Measurements from ENCODE around the gene GSTM1.

The GSTM1 gene

DNA sequence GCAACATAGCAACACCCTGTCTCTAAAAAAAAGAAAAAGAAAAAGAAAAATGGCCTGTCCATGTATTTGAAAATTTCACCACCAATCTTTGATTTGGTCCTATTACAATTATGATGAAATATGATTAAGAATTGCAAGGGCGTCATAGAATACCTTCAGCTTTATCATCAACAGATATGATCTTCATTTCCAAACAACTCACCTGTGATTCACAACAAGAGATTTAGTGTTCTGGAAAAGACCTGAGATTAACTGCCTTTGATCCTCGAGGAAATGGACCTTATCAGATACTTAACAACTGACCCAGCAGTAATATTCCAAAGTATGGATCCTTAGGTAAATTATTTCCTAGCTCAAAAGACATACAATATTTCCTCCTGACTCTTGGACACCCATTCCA is 35.2 kb upstream of the GSTM1 start:
- TF ChIP-seq POLR2A (IDR thresholded peaks at IDR 0.05; ENCODE audit: extremely low read depth, insufficient read length) (no peak), MYC (IDR thresholded peaks at IDR 0.05; ENCODE audit: low read depth, low read length) (no peak)
- TF ChIP-seq, protein P1, sequence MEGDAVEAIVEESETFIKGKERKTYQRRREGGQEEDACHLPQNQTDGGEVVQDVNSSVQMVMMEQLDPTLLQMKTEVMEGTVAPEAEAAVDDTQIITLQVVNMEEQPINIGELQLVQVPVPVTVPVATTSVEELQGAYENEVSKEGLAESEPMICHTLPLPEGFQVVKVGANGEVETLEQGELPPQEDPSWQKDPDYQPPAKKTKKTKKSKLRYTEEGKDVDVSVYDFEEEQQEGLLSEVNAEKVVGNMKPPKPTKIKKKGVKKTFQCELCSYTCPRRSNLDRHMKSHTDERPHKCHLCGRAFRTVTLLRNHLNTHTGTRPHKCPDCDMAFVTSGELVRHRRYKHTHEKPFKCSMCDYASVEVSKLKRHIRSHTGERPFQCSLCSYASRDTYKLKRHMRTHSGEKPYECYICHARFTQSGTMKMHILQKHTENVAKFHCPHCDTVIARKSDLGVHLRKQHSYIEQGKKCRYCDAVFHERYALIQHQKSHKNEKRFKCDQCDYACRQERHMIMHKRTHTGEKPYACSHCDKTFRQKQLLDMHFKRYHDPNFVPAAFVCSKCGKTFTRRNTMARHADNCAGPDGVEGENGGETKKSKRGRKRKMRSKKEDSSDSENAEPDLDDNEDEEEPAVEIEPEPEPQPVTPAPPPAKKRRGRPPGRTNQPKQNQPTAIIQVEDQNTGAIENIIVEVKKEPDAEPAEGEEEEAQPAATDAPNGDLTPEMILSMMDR (IDR thresholded peaks at IDR 0.05; ENCODE audit: low read depth, low read length) = no peak
- no peak overlapping the region for H3K4me3 ChIP-seq (ENCODE audit: low read depth, low read length)

DNA sequence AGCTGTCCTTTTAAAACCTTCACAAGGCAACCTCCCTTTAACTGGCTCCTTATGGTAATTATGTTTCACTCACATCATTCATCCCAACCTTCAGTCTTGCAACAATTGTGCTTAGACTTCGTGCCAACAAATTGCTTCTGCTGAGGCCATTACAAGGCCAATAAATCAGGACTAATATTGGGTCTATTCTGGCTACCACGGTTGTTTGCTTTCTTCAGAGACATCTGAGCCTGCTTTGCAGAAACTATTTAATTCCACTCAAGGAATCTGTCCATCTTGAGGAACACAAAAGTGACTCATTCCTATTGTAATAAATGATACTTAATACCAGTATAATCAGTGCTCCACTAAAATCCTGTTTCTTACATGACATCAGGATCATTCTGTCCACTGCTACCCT is 34.3 kb upstream of the GSTM1 start:
- no peak for DNase-seq (ENCODE audit: low read depth)
- no peak overlapping the region for H3K4me3 ChIP-seq (ENCODE audit: low read depth, low read length)
- TF ChIP-seq POLR2A (IDR thresholded peaks at IDR 0.05; ENCODE audit: extremely low read depth, insufficient read length) (no peak), MYC (IDR thresholded peaks at IDR 0.05; ENCODE audit: low read depth, low read length) (no peak)
- TF ChIP-seq, protein P2, sequence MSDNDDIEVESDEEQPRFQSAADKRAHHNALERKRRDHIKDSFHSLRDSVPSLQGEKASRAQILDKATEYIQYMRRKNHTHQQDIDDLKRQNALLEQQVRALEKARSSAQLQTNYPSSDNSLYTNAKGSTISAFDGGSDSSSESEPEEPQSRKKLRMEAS (IDR thresholded peaks at IDR 0.05; ENCODE audit: low read depth, low read length) = no peak
- TF ChIP-seq, protein P1 (IDR thresholded peaks at IDR 0.05; ENCODE audit: low read depth, low read length) = no peak

More for the DNA sequence above, 35.2 kb upstream of the GSTM1 start:
- no peak for DNase-seq (ENCODE audit: low read depth)

DNA sequence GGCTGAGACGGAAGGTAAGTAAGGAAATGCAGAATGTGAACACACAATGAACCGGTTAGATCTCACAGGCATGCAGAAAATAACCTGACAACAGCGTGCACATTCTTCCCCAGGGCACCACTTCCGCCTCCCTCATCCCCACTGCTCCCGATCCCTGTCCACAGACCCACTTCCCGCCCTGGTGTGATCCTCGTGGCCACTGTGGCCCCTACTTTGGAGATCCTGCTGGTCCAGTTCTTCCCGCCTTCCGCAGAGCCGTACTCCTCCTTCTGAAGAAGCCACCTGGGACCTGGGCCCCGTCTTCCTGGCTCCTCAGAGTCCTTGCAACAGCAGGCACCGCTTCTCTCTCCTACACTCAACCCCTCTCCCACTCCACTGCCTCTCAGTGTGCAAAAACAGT is 33.1 kb upstream of the GSTM1 start:
- H3K4me3 ChIP-seq (ENCODE audit: low read depth, low read length) = no peak overlapping the region
- TF ChIP-seq MYC (IDR thresholded peaks at IDR 0.05; ENCODE audit: low read depth, low read length) = no peak
- TF ChIP-seq, protein P1 (IDR thresholded peaks at IDR 0.05; ENCODE audit: low read depth, low read length) = no peak
- TF ChIP-seq POLR2A (IDR thresholded peaks at IDR 0.05; ENCODE audit: extremely low read depth, insufficient read length) = no peak
- TF ChIP-seq, protein P2 (IDR thresholded peaks at IDR 0.05; ENCODE audit: low read depth, low read length) = no peak
- DNase-seq (ENCODE audit: low read depth) = no peak

DNA sequence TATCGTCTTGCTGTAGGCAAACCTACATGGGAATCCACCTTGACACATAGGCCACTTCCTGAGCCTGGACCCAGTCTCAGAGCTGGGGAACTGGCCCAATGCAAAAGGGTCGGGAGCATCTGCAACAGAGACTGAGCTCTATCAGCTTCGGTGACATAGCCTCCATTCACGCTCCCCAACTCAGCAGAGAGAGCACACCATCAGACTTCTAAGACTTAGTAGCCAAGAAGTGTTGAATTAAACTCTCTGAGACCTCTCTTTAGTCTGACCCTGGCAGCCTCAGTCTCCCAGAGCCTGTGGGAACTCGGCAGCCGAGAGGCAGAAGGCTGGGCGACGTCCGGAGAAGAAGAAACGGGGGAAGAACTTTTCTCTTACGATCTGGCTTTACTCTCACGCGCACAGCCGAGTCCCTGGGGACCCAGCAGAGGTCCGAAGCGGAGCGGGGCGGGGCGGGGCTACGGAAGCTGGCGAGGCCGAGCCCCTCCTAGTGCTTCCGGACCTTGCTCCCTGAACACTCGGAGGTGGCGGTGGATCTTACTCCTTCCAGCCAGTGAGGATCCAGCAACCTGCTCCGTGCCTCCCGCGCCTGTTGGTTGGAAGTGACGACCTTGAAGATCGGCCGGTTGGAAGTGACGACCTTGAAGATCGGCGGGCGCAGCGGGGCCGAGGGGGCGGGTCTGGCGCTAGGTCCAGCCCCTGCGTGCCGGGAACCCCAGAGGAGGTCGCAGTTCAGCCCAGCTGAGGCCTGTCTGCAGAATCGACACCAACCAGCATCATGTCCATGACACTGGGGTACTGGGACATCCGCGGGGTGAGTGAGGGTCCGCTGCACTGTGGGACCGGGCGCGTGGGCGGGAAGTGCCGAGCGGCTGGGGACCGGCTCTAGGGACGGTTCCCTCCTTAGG is 31.8 kb upstream of the GSTM1 start, which contains the start of gene GSTM4:
Gene GSTM4 (plus strand): TSS at position 485 of the 905 bp plus-strand sequence. CDS start 291 bp downstream, at position 776.
- peak; percentile 93 for DNase-seq (ENCODE audit: low read depth)
- TF ChIP-seq POLR2A (IDR thresholded peaks at IDR 0.05; ENCODE audit: extremely low read depth, insufficient read length) (peak; percentile 70), MYC (IDR thresholded peaks at IDR 0.05; ENCODE audit: low read depth, low read length) (peak; percentile 38; the same call in 1 of the 2 replicates)
- TF ChIP-seq, protein P2 (IDR thresholded peaks at IDR 0.05; ENCODE audit: low read depth, low read length) = peak; percentile 42; the same call in 1 of the 2 replicates
- TF ChIP-seq, protein P1 (IDR thresholded peaks at IDR 0.05; ENCODE audit: low read depth, low read length) = no peak
- H3K4me3 ChIP-seq (ENCODE audit: low read depth, low read length) = peak within 1 kb of the TSS; percentile 72

DNA sequence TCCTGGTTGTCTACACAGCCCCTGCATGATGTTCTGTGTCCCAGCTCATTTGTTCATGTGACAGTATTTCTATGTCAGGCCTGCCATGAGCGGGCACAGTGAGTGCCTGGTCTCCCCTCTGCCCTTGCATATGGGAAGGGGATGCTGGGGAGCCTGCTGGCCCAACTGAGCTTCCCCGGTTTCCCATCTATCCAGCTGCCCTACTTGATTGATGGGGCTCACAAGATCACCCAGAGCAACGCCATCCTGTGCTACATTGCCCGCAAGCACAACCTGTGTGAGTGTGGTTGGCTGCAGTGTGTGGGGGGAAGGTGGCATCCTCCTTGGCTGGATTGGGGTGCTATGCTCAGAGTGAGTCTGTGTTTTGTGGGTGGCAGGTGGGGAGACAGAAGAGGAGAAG is 30.2 kb upstream of the GSTM1 start:
- TF ChIP-seq POLR2A (IDR thresholded peaks at IDR 0.05; ENCODE audit: extremely low read depth, insufficient read length) (no peak), MYC (IDR thresholded peaks at IDR 0.05; ENCODE audit: low read depth, low read length) (no peak)
- TF ChIP-seq, protein P1 (IDR thresholded peaks at IDR 0.05; ENCODE audit: low read depth, low read length) = no peak
- TF ChIP-seq, protein P2 (IDR thresholded peaks at IDR 0.05; ENCODE audit: low read depth, low read length) = no peak
- no peak for DNase-seq (ENCODE audit: low read depth)
- H3K4me3 ChIP-seq (ENCODE audit: low read depth, low read length) = no peak overlapping the region

Data from NB4 (cell line).